Measurements from ENCODE around the gene ADPRM. TPM values are rescaled to one million over a fixed set of nuclear protein-coding genes. Genes with fewer than 3 reads are reported as not detected.
A peak's percentile ranks its signal among the peaks of the same experiment; 100 is the strongest.
"Not testable (repeated sequence)": the region's sequence is repeated elsewhere in the genome, so short reads cannot be mapped to it uniquely, and the experiment has no call there.

ADPRM gene
- polyA plus RNA-seq, 1 donor (not counting 4 experiments of a cell fraction or from before 2014, with no cell fraction given) = 15.0 TPM

- no peak for TF ChIP-seq EZH2 (IDR thresholded peaks at IDR 0.05; ENCODE audit: low read length)
- TF ChIP-seq CTCF (optimal IDR thresholded peaks at IDR 0.05 in 1 of 3, IDR thresholded peaks at IDR 0.05 in 1 of 3, conservative IDR thresholded peaks at IDR 0.05 in 1 of 3; ENCODE audit: extremely low read depth in 1 of 3, insufficient read depth in 2 of 3, low read length in 3 of 3) = no peak
- FAIRE-seq (no peak), DNase-seq (ENCODE audit: low read depth, low spot score) (no peak)
- dilution Hi-C loops (cut with MboI; ENCODE audit: extremely low pct_ligation_motif_present, low sequenced_read_pairs) = no loop called here
- Histone ChIP-seq H3K9me1 (ENCODE audit: control insufficient read depth, extremely low read depth, insufficient read depth, low read length) (no peaks in the 10 kb centered on the region), H3K4me3 (ENCODE audit: control insufficient read depth in 2 of 3, extremely low read depth in 1 of 3, insufficient read depth in 2 of 3, low read depth in 1 of 3, low read length in 3 of 3) (no peak overlapping the region), H3K4me1 (ENCODE audit: control insufficient read depth, extremely low read depth, insufficient read depth, low read length) (no peaks in the 10 kb centered on the region), H4K20me1 (ENCODE audit: control insufficient read depth, extremely low read depth, insufficient read depth, low read length) (no peaks in the 10 kb centered on the region), H3K27ac (ENCODE audit: control insufficient read depth, insufficient read depth, low read length) (no peak overlapping the region), H3K9ac (ENCODE audit: control insufficient read depth, extremely low read depth, insufficient read depth, low read length) (no peak overlapping the region), H3K36me3 (ENCODE audit: control insufficient read depth in 2 of 2, extremely low read depth in 1 of 2, insufficient read depth in 2 of 2, low read length in 2 of 2) (peaks cover 11 to 19% of the 10 kb centered on the region in 2 experiments), H3K27me3 (ENCODE audit: control insufficient read depth, extremely low read depth, insufficient read depth, low read length) (no peaks in the 10 kb centered on the region), H3K9me3 (ENCODE audit: control insufficient read depth, low read depth, low read length) (no peaks in the 10 kb centered on the region), H3K79me2 (ENCODE audit: control insufficient read depth, insufficient read depth, low read length) (peaks cover 39% of the 10 kb centered on the region), H2AFZ (ENCODE audit: control insufficient read depth, low read length) (no peak overlapping the region), H3K4me2 (ENCODE audit: control insufficient read depth, extremely low read depth, insufficient read depth, low read depth, low read length) (no peak overlapping the region)
Observed at GRCh38 chr17:10687499-10687898, 9.9 kb upstream of the ADPRM start.

GRCh38 chr17:10695875-10696407 is 1.5 kb upstream of the ADPRM start:
- H3K9me1 ChIP-seq (ENCODE audit: control insufficient read depth, extremely low read depth, insufficient read depth, low read length); FAIRE-seq: not testable (repeated sequence)

More at GRCh38 chr17:10695875-10696407, 1.5 kb upstream of the ADPRM start:
- DNase-seq (ENCODE audit: low read depth, low spot score); H3K27me3 ChIP-seq (ENCODE audit: control insufficient read depth, extremely low read depth, insufficient read depth, low read length); dilution Hi-C loops (cut with MboI; ENCODE audit: extremely low pct_ligation_motif_present, low sequenced_read_pairs); H2AFZ ChIP-seq (ENCODE audit: control insufficient read depth, low read length); H3K9me3 ChIP-seq (ENCODE audit: control insufficient read depth, low read depth, low read length); H4K20me1 ChIP-seq (ENCODE audit: control insufficient read depth, extremely low read depth, insufficient read depth, low read length): not testable (repeated sequence)
- Histone ChIP-seq H3K4me3 (ENCODE audit: control insufficient read depth in 2 of 3, extremely low read depth in 1 of 3, insufficient read depth in 2 of 3, low read depth in 1 of 3, low read length in 3 of 3) (peak overlapping the region; percentile 84 to 95 (median 90)), H3K4me1 (ENCODE audit: control insufficient read depth, extremely low read depth, insufficient read depth, low read length) (peaks cover 13% of the 10 kb centered on the region), H3K9ac (ENCODE audit: control insufficient read depth, extremely low read depth, insufficient read depth, low read length) (peak overlapping the region; percentile 90), H3K36me3 (ENCODE audit: control insufficient read depth in 2 of 2, extremely low read depth in 1 of 2, insufficient read depth in 2 of 2, low read length in 2 of 2) (peaks cover 14 to 22% of the 10 kb centered on the region in 2 experiments), H3K4me2 (ENCODE audit: control insufficient read depth, extremely low read depth, insufficient read depth, low read depth, low read length) (peak overlapping the region; percentile 95), H3K27ac (ENCODE audit: control insufficient read depth, insufficient read depth, low read length) (peak overlapping the region; percentile 86), H3K79me2 (ENCODE audit: control insufficient read depth, insufficient read depth, low read length) (peaks cover 69% of the 10 kb centered on the region)
